ENCODE measurements around the gene C1GALT1.

C1GALT1 gene

DNA sequence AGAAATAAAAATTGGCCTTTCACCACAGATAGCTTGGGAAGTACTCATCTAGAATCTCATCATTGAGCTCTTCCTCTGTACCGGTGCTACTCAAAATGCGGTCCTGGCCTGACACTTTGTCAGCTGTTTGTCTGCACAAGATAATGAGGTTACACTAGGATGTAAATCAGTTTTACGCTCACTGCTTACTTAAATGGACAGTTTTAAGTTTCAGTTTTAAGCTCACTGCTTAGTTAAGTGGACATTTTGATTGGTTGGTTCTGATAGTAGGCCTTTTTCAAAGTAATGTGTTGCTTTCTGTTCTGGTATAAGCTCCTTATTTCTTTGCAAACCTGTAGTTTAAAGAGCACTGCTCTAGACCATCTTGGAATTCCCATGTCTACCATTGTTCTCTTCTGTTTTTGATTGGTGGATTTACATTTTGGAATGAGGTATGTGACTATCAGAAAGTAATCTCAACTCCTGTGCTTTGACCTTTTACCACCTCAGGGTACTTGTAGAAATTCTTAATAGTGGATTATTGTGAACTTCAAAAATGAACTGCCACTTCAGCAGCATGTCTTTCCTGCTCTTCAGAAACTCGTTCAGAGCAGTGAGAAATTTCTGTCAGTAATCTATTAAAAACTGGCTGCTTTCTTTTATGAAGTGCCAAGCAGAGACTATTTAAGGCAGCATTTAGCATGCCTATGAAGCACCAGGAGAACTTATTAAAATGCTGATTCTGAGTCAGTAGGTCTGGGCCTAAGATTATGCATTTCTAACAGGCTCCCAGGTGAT lies 55.0 kb downstream of the C1GALT1 start:
- no peak for TF ChIP-seq EZH2 (optimal IDR thresholded peaks at IDR 0.05; ENCODE audit: low read depth, low read length)
- TF ChIP-seq, protein P1, sequence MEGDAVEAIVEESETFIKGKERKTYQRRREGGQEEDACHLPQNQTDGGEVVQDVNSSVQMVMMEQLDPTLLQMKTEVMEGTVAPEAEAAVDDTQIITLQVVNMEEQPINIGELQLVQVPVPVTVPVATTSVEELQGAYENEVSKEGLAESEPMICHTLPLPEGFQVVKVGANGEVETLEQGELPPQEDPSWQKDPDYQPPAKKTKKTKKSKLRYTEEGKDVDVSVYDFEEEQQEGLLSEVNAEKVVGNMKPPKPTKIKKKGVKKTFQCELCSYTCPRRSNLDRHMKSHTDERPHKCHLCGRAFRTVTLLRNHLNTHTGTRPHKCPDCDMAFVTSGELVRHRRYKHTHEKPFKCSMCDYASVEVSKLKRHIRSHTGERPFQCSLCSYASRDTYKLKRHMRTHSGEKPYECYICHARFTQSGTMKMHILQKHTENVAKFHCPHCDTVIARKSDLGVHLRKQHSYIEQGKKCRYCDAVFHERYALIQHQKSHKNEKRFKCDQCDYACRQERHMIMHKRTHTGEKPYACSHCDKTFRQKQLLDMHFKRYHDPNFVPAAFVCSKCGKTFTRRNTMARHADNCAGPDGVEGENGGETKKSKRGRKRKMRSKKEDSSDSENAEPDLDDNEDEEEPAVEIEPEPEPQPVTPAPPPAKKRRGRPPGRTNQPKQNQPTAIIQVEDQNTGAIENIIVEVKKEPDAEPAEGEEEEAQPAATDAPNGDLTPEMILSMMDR (IDR thresholded peaks at IDR 0.05; ENCODE audit: low read length): no peak
- no peak for TF ChIP-seq EZH2phosphoT487 (IDR thresholded peaks at IDR 0.05; ENCODE audit: low read length)
- no peak for DNase-seq
- Histone ChIP-seq H3K9ac (ENCODE audit: low read length) (no peak overlapping the region), H3K4me3 (ENCODE audit: low read length) (no peak overlapping the region), H2AFZ (ENCODE audit: low read length) (no peak overlapping the region), H3K27me3 (replicated peaks; ENCODE audit: insufficient read depth, low read length) (no peaks in the 10 kb centered on the region), H3K4me1 (ENCODE audit: low read length) (no peaks in the 10 kb centered on the region), H3K27ac (ENCODE audit: low read length) (no peak overlapping the region), H4K20me1 (ENCODE audit: insufficient read depth, low read length) (no peaks in the 10 kb centered on the region), H3K79me2 (ENCODE audit: low read length) (peaks cover 15% of the 10 kb centered on the region), H3F3A (ENCODE audit: insufficient read depth, low read length) (no peaks in the 10 kb centered on the region), H3K9me3 (replicated peaks; ENCODE audit: insufficient read depth, low read length) (no peaks in the 10 kb centered on the region), H3K36me3 (replicated peaks; ENCODE audit: insufficient read depth, low read length) (0 out of 2 replicates have a peak, but pooled peaks cover 2% of the 10 kb centered on the region), H3K9me2 (replicated peaks; ENCODE audit: insufficient read depth, low read length) (no peaks in the 10 kb centered on the region), H3K4me2 (ENCODE audit: low read depth, low read length) (no peak overlapping the region)

DNA sequence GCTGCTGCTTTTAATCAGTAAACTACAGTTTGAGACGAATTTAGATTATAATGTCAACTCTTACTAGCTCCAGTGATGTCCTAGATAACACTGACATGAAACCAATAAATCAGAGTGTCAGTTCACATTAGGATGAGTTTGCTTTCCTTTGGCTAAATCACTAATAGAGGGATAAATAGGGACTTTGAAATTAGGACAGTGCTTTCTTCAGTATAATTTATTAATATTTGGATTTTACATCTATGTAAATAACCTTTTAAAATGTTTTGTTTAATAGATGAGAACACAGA lies 55.6 kb downstream of the C1GALT1 start:
- no peak overlapping the region for H3K4me3 ChIP-seq (ENCODE audit: low read length)
- H3K27ac ChIP-seq (ENCODE audit: low read length): no peak overlapping the region
- TF ChIP-seq EZH2phosphoT487 (IDR thresholded peaks at IDR 0.05; ENCODE audit: low read length) (no peak), EZH2 (optimal IDR thresholded peaks at IDR 0.05; ENCODE audit: low read depth, low read length) (no peak)
- TF ChIP-seq, protein P1 (IDR thresholded peaks at IDR 0.05; ENCODE audit: low read length): no peak
- no peaks in the 10 kb centered on the region for H3K4me1 ChIP-seq (ENCODE audit: low read length)
- no peak overlapping the region for H3K4me2 ChIP-seq (ENCODE audit: low read depth, low read length)
- H3K9me2 ChIP-seq (replicated peaks; ENCODE audit: insufficient read depth, low read length): no peaks in the 10 kb centered on the region
- H4K20me1 ChIP-seq (ENCODE audit: insufficient read depth, low read length): no peaks in the 10 kb centered on the region
- DNase-seq: no peak
- H3K27me3 ChIP-seq (replicated peaks; ENCODE audit: insufficient read depth, low read length): no peaks in the 10 kb centered on the region
- 0 out of 2 replicates have a peak, but pooled peaks cover 2% of the 10 kb centered on the region for H3K36me3 ChIP-seq (replicated peaks; ENCODE audit: insufficient read depth, low read length)
- no peak overlapping the region for H3K9ac ChIP-seq (ENCODE audit: low read length)
- no peaks in the 10 kb centered on the region for H3F3A ChIP-seq (ENCODE audit: insufficient read depth, low read length)
- H3K9me3 ChIP-seq (replicated peaks; ENCODE audit: insufficient read depth, low read length): no peaks in the 10 kb centered on the region
- peaks cover 19% of the 10 kb centered on the region for H3K79me2 ChIP-seq (ENCODE audit: low read length)
- no peak overlapping the region for H2AFZ ChIP-seq (ENCODE audit: low read length)

DNA sequence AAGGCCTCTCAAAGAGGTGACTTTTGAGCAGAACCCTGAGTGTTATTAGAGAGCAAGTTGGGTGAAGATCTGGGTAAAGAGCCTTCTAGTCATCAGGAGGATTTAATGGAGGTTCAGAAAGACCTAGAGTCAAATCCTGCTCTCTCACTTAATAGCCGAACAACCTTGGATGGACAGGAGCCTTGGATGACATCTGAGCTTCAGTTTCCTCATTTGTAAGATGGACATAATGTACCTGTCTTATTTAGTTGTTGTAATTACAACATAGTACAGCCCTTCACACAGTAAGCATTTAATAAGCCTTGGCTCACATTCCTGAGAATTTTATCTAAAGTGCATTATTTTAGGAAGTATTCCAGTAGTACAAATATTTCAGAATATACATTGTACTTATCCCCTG lies 57.0 kb downstream of the C1GALT1 start:
- no peaks in the 10 kb centered on the region for H4K20me1 ChIP-seq (ENCODE audit: insufficient read depth, low read length)
- H3K4me1 ChIP-seq (ENCODE audit: low read length): no peaks in the 10 kb centered on the region
- no peak overlapping the region for H3K4me2 ChIP-seq (ENCODE audit: low read depth, low read length)
- 0 out of 2 replicates have a peak, but pooled peaks cover 2% of the 10 kb centered on the region for H3K36me3 ChIP-seq (replicated peaks; ENCODE audit: insufficient read depth, low read length)
- no peak for DNase-seq
- no peaks in the 10 kb centered on the region for H3F3A ChIP-seq (ENCODE audit: insufficient read depth, low read length)
- no peak overlapping the region for H2AFZ ChIP-seq (ENCODE audit: low read length)
- H3K4me3 ChIP-seq (ENCODE audit: low read length): no peak overlapping the region
- 0 out of 2 replicates have a peak, but pooled peaks cover 14% of the 10 kb centered on the region for H3K79me2 ChIP-seq (ENCODE audit: low read length)
- H3K9me3 ChIP-seq (replicated peaks; ENCODE audit: insufficient read depth, low read length): no peaks in the 10 kb centered on the region
- H3K27ac ChIP-seq (ENCODE audit: low read length): no peak overlapping the region
- no peak overlapping the region for H3K9ac ChIP-seq (ENCODE audit: low read length)
- H3K27me3 ChIP-seq (replicated peaks; ENCODE audit: insufficient read depth, low read length): no peaks in the 10 kb centered on the region
- TF ChIP-seq, protein P1 (IDR thresholded peaks at IDR 0.05; ENCODE audit: low read length): no peak
- TF ChIP-seq EZH2 (optimal IDR thresholded peaks at IDR 0.05; ENCODE audit: low read depth, low read length) (no peak), EZH2phosphoT487 (IDR thresholded peaks at IDR 0.05; ENCODE audit: low read length) (no peak)
- H3K9me2 ChIP-seq (replicated peaks; ENCODE audit: insufficient read depth, low read length): no peaks in the 10 kb centered on the region
